HepG2 (cell line): ENCODE measurements around the gene EPB42. TPM values are rescaled to one million over a fixed set of nuclear protein-coding genes. Genes with fewer than 3 reads are reported as not detected.

Experiments
- BRD4 ChIP-seq: sonication (generic); formaldehyde crosslinking; IDR thresholded peaks from 2 replicates; pipeline ENCODE4 v1.4.0; 2020; ENCODE audit warnings: missing genetic modification reagents
- CCAR2 ChIP-seq: fragments of 200-400 bp; formaldehyde crosslinking; optimal IDR thresholded peaks from 2 replicates; pipeline ENCODE3; 2018; ENCODE audit warnings: low read depth, mild to moderate bottlenecking, low read length, moderate library complexity
- DPF2 ChIP-seq: sonication (generic); formaldehyde crosslinking; IDR thresholded peaks from 2 replicates; pipeline ENCODE4 v1.4.0; 2020; ENCODE audit warnings: mild to moderate bottlenecking, low read depth, missing genetic modification reagents, borderline replicate concordance
- PLRG1 ChIP-seq: fragments of 450-650 bp; conservative IDR thresholded peaks from 2 replicates; pipeline ENCODE4 v1.6.1; 2016
- ZNF616 ChIP-seq: sonication (generic); formaldehyde crosslinking; IDR thresholded peaks from 2 replicates; pipeline ENCODE4 v1.5.0; 2020; ENCODE audit warnings: low read depth, mild to moderate bottlenecking, missing genetic modification reagents
- ZNF703 ChIP-seq: sonication (generic); formaldehyde crosslinking; IDR thresholded peaks from 2 replicates; pipeline ENCODE4 v1.5.1; 2020; ENCODE audit warnings: missing genetic modification reagents, mild to moderate bottlenecking, moderate library complexity, borderline replicate concordance
- ZNF724P ChIP-seq: sonication (generic); formaldehyde crosslinking; IDR thresholded peaks from 2 replicates; pipeline ENCODE4 v1.8.0; 2022; ENCODE audit warnings: missing genetic modification reagents, borderline replicate concordance
- ZNF878 ChIP-seq: sonication (generic); formaldehyde crosslinking; IDR thresholded peaks from 2 replicates; pipeline ENCODE4 v1.8.1; 2023; ENCODE audit warnings: mild to moderate bottlenecking, missing genetic modification reagents, moderate library complexity
- polyA plus RNA-seq, 8 experiments: library from polyadenylated mRNA; depleted of rRNA in 3 of 8; stranded (reverse) in 7 of 8; unstranded in 1 of 8; fragments of >200 nt; fragmentation: Illumina TruSeq in 4 of 8; extraction: Trizol in 4 of 8; gene quantifications; 2 replicates each; pipeline versions ENCODE4 v1.2.1 to v1.2.3, GENCODE V29; 2011 to 2016; ENCODE audit warnings: low read depth in 4 of 8, missing spikeins in 1 of 8, mixed read lengths in 1 of 8; ENCODE audit not compliant: insufficient read depth in 1 of 8
- total RNA-seq, 5 experiments: library from RNA; depleted of rRNA; stranded (reverse); fragments of >200 nt; fragmentation: Illumina TruSeq; extraction: Trizol; gene quantifications; 2 replicates each; pipeline ENCODE4 v1.2.3, GENCODE V29; 2016; ENCODE audit warnings: low read depth in 1 of 5
- TF ChIP-seq, protein P1 (sequence below): sonication (generic); formaldehyde crosslinking; IDR thresholded peaks from 2 replicates; pipeline ENCODE4 v1.9.0; 2022; ENCODE audit warnings: missing genetic modification reagents, mild to moderate bottlenecking, borderline replicate concordance
- TF ChIP-seq, protein P2 (sequence below): IDR thresholded peaks from 2 replicates; pipeline ENCODE4 v1.6.1; 2016; ENCODE audit warnings: mild to moderate bottlenecking, missing biosample characterization, missing genetic modification reagents
- TF ChIP-seq, protein P3 (sequence below): sonication (generic); formaldehyde crosslinking; IDR thresholded peaks from one replicate; pipeline ENCODE4 v1.5.1; 2020; ENCODE audit warnings: mild to moderate bottlenecking, missing genetic modification reagents; ENCODE audit errors: not compliant biosample characterization
- TF ChIP-seq, protein P4 (sequence below): sonication (generic); formaldehyde crosslinking; IDR thresholded peaks from 2 replicates; pipeline ENCODE4 v1.5.0; 2020; ENCODE audit warnings: mild to moderate bottlenecking, missing genetic modification reagents
- TF ChIP-seq, protein P5 (sequence below): sonication (generic); formaldehyde crosslinking; IDR thresholded peaks from 2 replicates; pipeline ENCODE4 v1.5.0; 2020; ENCODE audit warnings: mild to moderate bottlenecking, missing genetic modification reagents

Gene EPB42
- total and polyA plus RNA-seq, 2 of the 13 experiments (the other 11 are each of a cell fraction or from before 2014, with no cell fraction given): not detected

DNA sequence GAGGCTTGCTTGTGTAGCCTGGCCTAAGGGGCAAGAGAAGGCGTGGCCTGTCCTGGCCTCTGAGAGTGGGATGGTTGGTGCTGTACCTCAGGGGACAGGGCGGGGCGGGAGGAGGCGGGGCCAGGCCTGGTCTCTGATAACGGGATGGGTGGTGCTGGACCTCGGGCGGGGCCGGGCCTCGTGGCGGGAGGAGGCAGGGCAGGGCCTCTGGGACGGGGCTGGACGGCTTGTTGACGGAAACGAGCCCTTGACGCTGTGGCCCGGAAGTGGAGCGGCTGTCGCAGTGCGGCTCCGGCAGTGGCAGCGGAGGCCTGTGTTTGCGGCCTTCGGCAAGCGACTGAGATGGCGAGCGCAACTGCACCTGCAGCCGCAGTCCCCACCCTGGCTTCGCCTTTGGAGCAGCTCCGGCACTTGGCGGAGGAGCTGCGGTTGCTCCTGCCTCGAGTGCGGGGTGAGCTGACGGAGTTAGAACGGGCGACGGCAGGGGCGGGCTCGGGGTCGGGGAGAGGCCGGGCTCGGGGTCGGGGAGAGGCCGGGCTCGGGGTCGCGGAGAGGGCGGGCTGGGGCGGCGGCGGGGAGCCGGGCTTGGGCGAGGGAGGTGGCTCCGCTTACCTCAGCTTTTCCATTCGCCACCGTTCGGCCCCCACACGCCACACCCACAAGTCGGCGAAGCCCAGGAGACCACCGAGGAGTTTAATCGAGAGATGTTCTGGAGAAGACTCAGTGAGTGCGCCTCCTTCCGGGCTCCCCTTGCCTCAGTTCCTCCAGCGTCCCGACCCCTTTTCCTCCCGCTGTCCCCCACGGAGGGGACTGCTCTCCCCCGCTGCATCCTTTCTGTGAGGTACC is 35.4 kb downstream of the EPB42 start, which contains the start of gene CCNDBP1 (continued):
- TF ChIP-seq, protein P1, sequence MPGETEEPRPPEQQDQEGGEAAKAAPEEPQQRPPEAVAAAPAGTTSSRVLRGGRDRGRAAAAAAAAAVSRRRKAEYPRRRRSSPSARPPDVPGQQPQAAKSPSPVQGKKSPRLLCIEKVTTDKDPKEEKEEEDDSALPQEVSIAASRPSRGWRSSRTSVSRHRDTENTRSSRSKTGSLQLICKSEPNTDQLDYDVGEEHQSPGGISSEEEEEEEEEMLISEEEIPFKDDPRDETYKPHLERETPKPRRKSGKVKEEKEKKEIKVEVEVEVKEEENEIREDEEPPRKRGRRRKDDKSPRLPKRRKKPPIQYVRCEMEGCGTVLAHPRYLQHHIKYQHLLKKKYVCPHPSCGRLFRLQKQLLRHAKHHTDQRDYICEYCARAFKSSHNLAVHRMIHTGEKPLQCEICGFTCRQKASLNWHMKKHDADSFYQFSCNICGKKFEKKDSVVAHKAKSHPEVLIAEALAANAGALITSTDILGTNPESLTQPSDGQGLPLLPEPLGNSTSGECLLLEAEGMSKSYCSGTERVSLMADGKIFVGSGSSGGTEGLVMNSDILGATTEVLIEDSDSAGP (CRISPR knock-in tag): peak; percentile 64
- TF ChIP-seq CCAR2 (no peak), PLRG1 (no peak), BRD4 (CRISPR knock-in tag) (no peak; the same call in 1 of the 2 replicates), ZNF724P (CRISPR knock-in tag) (no peak), ZNF616 (CRISPR knock-in tag) (no peak), ZNF878 (CRISPR knock-in tag) (0 out of 2 replicates have a peak, but pooled peaks have one; percentile 9), ZNF703 (CRISPR knock-in tag) (no peak), DPF2 (CRISPR knock-in tag) (no peak)
- TF ChIP-seq, protein P2, sequence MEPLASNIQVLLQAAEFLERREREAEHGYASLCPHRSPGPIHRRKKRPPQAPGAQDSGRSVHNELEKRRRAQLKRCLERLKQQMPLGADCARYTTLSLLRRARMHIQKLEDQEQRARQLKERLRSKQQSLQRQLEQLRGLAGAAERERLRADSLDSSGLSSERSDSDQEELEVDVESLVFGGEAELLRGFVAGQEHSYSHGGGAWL (CRISPR knock-in tag): peak; percentile 54; the same call in 1 of the 2 replicates
- TF ChIP-seq, protein P3, sequence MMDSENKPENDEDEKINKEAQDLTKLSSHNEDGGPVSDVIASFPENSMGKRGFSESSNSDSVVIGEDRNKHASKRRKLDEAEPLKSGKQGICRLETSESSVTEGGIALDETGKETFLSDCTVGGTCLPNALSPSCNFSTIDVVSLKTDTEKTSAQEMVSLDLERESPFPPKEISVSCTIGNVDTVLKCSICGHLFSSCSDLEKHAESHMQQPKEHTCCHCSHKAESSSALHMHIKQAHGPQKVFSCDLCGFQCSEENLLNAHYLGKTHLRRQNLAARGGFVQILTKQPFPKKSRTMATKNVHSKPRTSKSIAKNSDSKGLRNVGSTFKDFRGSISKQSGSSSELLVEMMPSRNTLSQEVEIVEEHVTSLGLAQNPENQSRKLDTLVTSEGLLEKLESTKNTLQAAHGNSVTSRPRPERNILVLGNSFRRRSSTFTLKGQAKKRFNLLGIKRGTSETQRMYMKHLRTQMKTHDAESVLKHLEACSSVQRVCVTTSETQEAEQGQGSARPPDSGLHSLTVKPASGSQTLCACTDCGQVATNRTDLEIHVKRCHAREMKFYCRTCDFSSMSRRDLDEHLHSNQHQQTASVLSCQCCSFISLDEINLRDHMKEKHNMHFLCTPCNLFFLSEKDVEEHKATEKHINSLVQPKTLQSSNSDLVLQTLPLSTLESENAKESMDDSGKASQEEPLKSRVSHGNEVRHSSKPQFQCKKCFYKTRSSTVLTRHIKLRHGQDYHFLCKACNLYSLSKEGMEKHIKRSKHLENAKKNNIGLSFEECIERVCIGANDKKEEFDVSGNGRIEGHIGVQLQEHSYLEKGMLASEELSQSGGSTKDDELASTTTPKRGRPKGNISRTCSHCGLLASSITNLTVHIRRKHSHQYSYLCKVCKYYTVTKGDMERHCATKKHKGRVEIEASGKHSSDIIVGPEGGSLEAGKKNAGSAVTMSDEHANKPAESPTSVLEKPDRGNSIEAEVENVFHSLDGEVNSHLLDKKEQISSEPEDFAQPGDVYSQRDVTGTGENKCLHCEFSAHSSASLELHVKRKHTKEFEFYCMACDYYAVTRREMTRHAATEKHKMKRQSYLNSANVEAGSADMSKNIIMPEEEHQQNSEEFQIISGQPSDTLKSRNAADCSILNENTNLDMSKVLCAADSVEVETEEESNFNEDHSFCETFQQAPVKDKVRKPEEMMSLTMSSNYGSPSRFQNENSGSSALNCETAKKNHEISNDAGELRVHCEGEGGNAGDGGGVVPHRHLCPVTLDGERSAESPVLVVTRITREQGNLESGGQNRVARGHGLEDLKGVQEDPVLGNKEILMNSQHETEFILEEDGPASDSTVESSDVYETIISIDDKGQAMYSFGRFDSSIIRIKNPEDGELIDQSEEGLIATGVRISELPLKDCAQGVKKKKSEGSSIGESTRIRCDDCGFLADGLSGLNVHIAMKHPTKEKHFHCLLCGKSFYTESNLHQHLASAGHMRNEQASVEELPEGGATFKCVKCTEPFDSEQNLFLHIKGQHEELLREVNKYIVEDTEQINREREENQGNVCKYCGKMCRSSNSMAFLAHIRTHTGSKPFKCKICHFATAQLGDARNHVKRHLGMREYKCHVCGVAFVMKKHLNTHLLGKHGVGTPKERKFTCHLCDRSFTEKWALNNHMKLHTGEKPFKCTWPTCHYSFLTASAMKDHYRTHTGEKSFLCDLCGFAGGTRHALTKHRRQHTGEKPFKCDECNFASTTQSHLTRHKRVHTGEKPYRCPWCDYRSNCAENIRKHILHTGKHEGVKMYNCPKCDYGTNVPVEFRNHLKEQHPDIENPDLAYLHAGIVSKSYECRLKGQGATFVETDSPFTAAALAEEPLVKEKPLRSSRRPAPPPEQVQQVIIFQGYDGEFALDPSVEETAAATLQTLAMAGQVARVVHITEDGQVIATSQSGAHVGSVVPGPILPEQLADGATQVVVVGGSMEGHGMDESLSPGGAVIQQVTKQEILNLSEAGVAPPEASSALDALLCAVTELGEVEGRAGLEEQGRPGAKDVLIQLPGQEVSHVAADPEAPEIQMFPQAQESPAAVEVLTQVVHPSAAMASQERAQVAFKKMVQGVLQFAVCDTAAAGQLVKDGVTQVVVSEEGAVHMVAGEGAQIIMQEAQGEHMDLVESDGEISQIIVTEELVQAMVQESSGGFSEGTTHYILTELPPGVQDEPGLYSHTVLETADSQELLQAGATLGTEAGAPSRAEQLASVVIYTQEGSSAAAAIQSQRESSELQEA (CRISPR knock-in tag): no peak
- TF ChIP-seq, protein P4, sequence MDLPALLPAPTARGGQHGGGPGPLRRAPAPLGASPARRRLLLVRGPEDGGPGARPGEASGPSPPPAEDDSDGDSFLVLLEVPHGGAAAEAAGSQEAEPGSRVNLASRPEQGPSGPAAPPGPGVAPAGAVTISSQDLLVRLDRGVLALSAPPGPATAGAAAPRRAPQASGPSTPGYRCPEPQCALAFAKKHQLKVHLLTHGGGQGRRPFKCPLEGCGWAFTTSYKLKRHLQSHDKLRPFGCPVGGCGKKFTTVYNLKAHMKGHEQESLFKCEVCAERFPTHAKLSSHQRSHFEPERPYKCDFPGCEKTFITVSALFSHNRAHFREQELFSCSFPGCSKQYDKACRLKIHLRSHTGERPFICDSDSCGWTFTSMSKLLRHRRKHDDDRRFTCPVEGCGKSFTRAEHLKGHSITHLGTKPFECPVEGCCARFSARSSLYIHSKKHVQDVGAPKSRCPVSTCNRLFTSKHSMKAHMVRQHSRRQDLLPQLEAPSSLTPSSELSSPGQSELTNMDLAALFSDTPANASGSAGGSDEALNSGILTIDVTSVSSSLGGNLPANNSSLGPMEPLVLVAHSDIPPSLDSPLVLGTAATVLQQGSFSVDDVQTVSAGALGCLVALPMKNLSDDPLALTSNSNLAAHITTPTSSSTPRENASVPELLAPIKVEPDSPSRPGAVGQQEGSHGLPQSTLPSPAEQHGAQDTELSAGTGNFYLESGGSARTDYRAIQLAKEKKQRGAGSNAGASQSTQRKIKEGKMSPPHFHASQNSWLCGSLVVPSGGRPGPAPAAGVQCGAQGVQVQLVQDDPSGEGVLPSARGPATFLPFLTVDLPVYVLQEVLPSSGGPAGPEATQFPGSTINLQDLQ (CRISPR knock-in tag): no peak
- TF ChIP-seq, protein P5, sequence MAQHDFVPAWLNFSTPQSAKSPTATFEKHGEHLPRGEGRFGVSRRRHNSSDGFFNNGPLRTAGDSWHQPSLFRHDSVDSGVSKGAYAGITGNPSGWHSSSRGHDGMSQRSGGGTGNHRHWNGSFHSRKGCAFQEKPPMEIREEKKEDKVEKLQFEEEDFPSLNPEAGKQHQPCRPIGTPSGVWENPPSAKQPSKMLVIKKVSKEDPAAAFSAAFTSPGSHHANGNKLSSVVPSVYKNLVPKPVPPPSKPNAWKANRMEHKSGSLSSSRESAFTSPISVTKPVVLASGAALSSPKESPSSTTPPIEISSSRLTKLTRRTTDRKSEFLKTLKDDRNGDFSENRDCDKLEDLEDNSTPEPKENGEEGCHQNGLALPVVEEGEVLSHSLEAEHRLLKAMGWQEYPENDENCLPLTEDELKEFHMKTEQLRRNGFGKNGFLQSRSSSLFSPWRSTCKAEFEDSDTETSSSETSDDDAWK: no peak
